Kidney (tissue), 14 donors: Measurements from ENCODE around the gene DST. TPM values are rescaled to one million over a fixed set of nuclear protein-coding genes. Genes with fewer than 3 reads are reported as not detected.

Experiments
- DNase-seq, 5 donors: peaks; one replicate each; pipeline ENCODE4 v3.0.0-alpha.2; 2013 to 2020
- FAIRE-seq: peaks from 2 replicates; lab custom pipeline; 2012; peaks lifted over from hg19 to GRCh38; lab: Jason Lieb, UNC
- H3K27ac ChIP-seq, 2 donors: one replicate each; pipeline ENCODE4 v1.7.0; 2013; ENCODE audit warnings: low read depth in 2 of 2, low read length in 2 of 2, inconsistent platforms in 1 of 2
- H3K27me3 ChIP-seq: one replicate; pipeline ENCODE4 v1.7.1; 2013; ENCODE audit warnings: low read length, inconsistent platforms; ENCODE audit not compliant: control insufficient read depth, insufficient read depth
- H3K36me3 ChIP-seq, 3 donors: one replicate each; pipeline versions ENCODE4 v1.7.0 to v1.7.1; 2013; ENCODE audit warnings: low read length in 3 of 3, control low read depth in 1 of 3, inconsistent platforms in 1 of 3; ENCODE audit not compliant: insufficient read depth in 3 of 3, control insufficient read depth in 2 of 3
- H3K4me1 ChIP-seq, 3 donors: one replicate each; pipeline versions ENCODE4 v1.7.0 to v1.7.1; 2013; ENCODE audit warnings: low read length in 3 of 3, inconsistent platforms in 1 of 3, low read depth in 1 of 3; ENCODE audit not compliant: control insufficient read depth in 2 of 3, insufficient read depth in 2 of 3
- H3K4me3 ChIP-seq, 3 donors: one replicate each; pipeline versions ENCODE4 v1.7.0 to v1.8.1; 2013; ENCODE audit warnings: low read length in 3 of 3, control low read depth in 1 of 3, inconsistent platforms in 1 of 3
- H3K9ac ChIP-seq, 3 donors: one replicate each; pipeline versions ENCODE4 v1.7.0 to v1.7.1; 2013; ENCODE audit warnings: low read length in 3 of 3, control low read depth in 1 of 3, inconsistent platforms in 1 of 3
- H3K9me3 ChIP-seq, 3 donors: one replicate each; pipeline versions ENCODE4 v1.7.0 to v1.7.1; 2013; ENCODE audit warnings: low read length in 3 of 3, control low read depth in 1 of 3, inconsistent platforms in 1 of 3; ENCODE audit not compliant: control insufficient read depth in 2 of 3, insufficient read depth in 1 of 3
- CTCF ChIP-seq: IDR thresholded peaks from 3 replicates; pipeline ENCODE4 v1.5.1; 2012; ENCODE audit warnings: mild to moderate bottlenecking, moderate library complexity, borderline replicate concordance; ENCODE audit not compliant: insufficient read depth; ENCODE audit errors: extremely low read depth
- intact Hi-C: fragments of 100-400 bp; cut with DNase I; formaldehyde crosslinking; loops from one replicate; pipeline ENCODE4 v1.11.1; 2022
- polyA plus RNA-seq: library from polyadenylated mRNA; stranded (reverse); fragments of 350-450 nt; fragmentation: Illumina TruSeq; extraction: RNeasy Lipid Tissue Mini Kit (QIAGEN cat#74804); gene quantifications from one replicate; pipeline ENCODE4 v1.2.3, GENCODE V29; 2014; ENCODE audit warnings: low read depth, low replicate concordance; ENCODE audit not compliant: insufficient read depth
- total RNA-seq: library from RNA; stranded (reverse); fragmentation: NEBNext Ultra II Directional; extraction: Animal tissue kit (Norgen Biotek cat#: 25700); gene quantifications from one replicate; pipeline ENCODE4 v1.2.1, GENCODE V29; 2021
- donor health status: control.
- donor health status: control.
- donor health status: control.
- donor health status: control.
- donor health status: control.
- donor health status: DM: yes; HTN: yes; CAD: no.
- donor health status: Normal renal cell carcinoma (clear cell type).

The DST gene
- total and polyA plus RNA-seq, 2 donors from 2014 or later = 68.2 to 259 TPM

- Histone ChIP-seq H3K9me3 (no peaks in the 10 kb centered on the region), H3K9ac (no peak overlapping the region), H3K27ac (no peak overlapping the region), H3K36me3 (no peaks in the 10 kb centered on the region), H3K4me3 (no peak overlapping the region), H3K4me1 (peaks cover 0 to 2% (median 0%) of the 10 kb centered on the region in 3 donors), H3K27me3 (no peaks in the 10 kb centered on the region)
- no peak for TF ChIP-seq CTCF
- intact Hi-C loops = no loop called here
- FAIRE-seq (no peak), DNase-seq (no peak)
Measured at GRCh38 chr6:56656466-56656865, 13.8 kb upstream of the DST start.

- Histone ChIP-seq H3K4me1 (peaks cover 0 to 2% (median 0%) of the 10 kb centered on the region in 3 donors), H3K9ac (no peak overlapping the region), H3K27ac (no peak overlapping the region), H3K36me3 (no peaks in the 10 kb centered on the region), H3K27me3 (no peaks in the 10 kb centered on the region), H3K4me3 (no peak overlapping the region), H3K9me3 (no peaks in the 10 kb centered on the region)
- FAIRE-seq (no peak), DNase-seq (no peak)
- intact Hi-C loops = no loop called here
- no peak for TF ChIP-seq CTCF
Measured at GRCh38 chr6:56655996-56656395, 13.3 kb upstream of the DST start.

GRCh38 chr6:56655249-56655648 lies 12.6 kb upstream of the DST start:
- Histone ChIP-seq H3K27me3 (no peaks in the 10 kb centered on the region), H3K9ac (no peak overlapping the region), H3K36me3 (no peaks in the 10 kb centered on the region), H3K4me3 (no peak overlapping the region), H3K4me1 (peaks cover 0 to 2% (median 0%) of the 10 kb centered on the region in 3 donors), H3K9me3 (no peaks in the 10 kb centered on the region), H3K27ac (no peak overlapping the region)
- intact Hi-C loops = no loop called here
- DNase-seq (no peak), FAIRE-seq (no peak)
- TF ChIP-seq CTCF = no peak

GRCh38 chr6:56652994-56653393 lies 10.3 kb upstream of the DST start:
- no peaks in the 10 kb centered on the region for H3K36me3 ChIP-seq
- no peaks in the 10 kb centered on the region for H3K4me1 ChIP-seq
- no peaks in the 10 kb centered on the region for H3K27me3 ChIP-seq
- FAIRE-seq = no peak
- no peak overlapping the region for H3K27ac ChIP-seq
- H3K4me3 ChIP-seq = no peak overlapping the region
- TF ChIP-seq CTCF = no peak
- H3K9ac ChIP-seq = no peak overlapping the region
- H3K9me3 ChIP-seq = no peaks in the 10 kb centered on the region
- intact Hi-C loops = no loop called here
- no peak for DNase-seq
